ENCODE measurements around the gene MREG.

Gene MREG

GRCh38 chr2:215915441-215915840 is 97.9 kb downstream of the MREG start:
- TF ChIP-seq YY1 (IDR thresholded peaks at IDR 0.05; ENCODE audit: insufficient read depth, insufficient read length) = no peak
- no peak for TF ChIP-seq ZNF274 (IDR thresholded peaks at IDR 0.05; ENCODE audit: low read depth, low read length)

GRCh38 chr2:215914777-215915165 is 98.6 kb downstream of the MREG start:
- Histone ChIP-seq H3K36me3 (ENCODE audit: insufficient read depth, insufficient read length, low read length) (no peaks in the 10 kb centered on the region), H3K9me3 (ENCODE audit: insufficient read depth, low read length) (peaks cover 24% of the 10 kb centered on the region), H3K4me1 (ENCODE audit: insufficient read depth, insufficient read length) (peaks cover 3% of the 10 kb centered on the region), H3K27me3 (ENCODE audit: insufficient read depth, insufficient read length) (no peaks in the 10 kb centered on the region), H3K9ac (ENCODE audit: insufficient read length, low read depth) (no peak overlapping the region), H3K4me3 (ENCODE audit: insufficient read length, low read depth) (no peak overlapping the region)
- no peak for DNase-seq (ENCODE audit: low read depth, low spot score)
- no peak for TF ChIP-seq ZNF274 (IDR thresholded peaks at IDR 0.05; ENCODE audit: low read depth, low read length)
- TF ChIP-seq YY1 (IDR thresholded peaks at IDR 0.05; ENCODE audit: insufficient read depth, insufficient read length) = no peak
- TF ChIP-seq SUZ12 (IDR thresholded peaks at IDR 0.05; ENCODE audit: extremely low read depth, insufficient read depth, insufficient read length) = no peak

More at GRCh38 chr2:215915441-215915840, 97.9 kb downstream of the MREG start:
- Histone ChIP-seq H3K4me3 (ENCODE audit: insufficient read length, low read depth) (no peak overlapping the region), H3K4me1 (ENCODE audit: insufficient read depth, insufficient read length) (peaks cover 3% of the 10 kb centered on the region), H3K9ac (ENCODE audit: insufficient read length, low read depth) (no peak overlapping the region), H3K36me3 (ENCODE audit: insufficient read depth, insufficient read length, low read length) (no peaks in the 10 kb centered on the region), H3K9me3 (ENCODE audit: insufficient read depth, low read length) (peaks cover 24% of the 10 kb centered on the region), H3K27me3 (ENCODE audit: insufficient read depth, insufficient read length) (no peaks in the 10 kb centered on the region)
- no peak for DNase-seq (ENCODE audit: low read depth, low spot score)

- H3K9ac ChIP-seq (ENCODE audit: insufficient read length, low read depth) = no peak overlapping the region
- DNase-seq (ENCODE audit: low read depth, low spot score) = no peak
- H3K4me1 ChIP-seq (ENCODE audit: insufficient read depth, insufficient read length) = peaks cover 3% of the 10 kb centered on the region
- H3K4me3 ChIP-seq (ENCODE audit: insufficient read length, low read depth) = no peak overlapping the region
- H3K9me3 ChIP-seq (ENCODE audit: insufficient read depth, low read length) = peaks cover 24% of the 10 kb centered on the region
- TF ChIP-seq ZNF274 (IDR thresholded peaks at IDR 0.05; ENCODE audit: low read depth, low read length) = no peak
- no peak for TF ChIP-seq YY1 (IDR thresholded peaks at IDR 0.05; ENCODE audit: insufficient read depth, insufficient read length)
- TF ChIP-seq SUZ12 (IDR thresholded peaks at IDR 0.05; ENCODE audit: extremely low read depth, insufficient read depth, insufficient read length) = no peak
- H3K27me3 ChIP-seq (ENCODE audit: insufficient read depth, insufficient read length) = no peaks in the 10 kb centered on the region
- no peaks in the 10 kb centered on the region for H3K36me3 ChIP-seq (ENCODE audit: insufficient read depth, insufficient read length, low read length)
Observed at GRCh38 chr2:215914054-215914776, 99.1 kb downstream of the MREG start.

GRCh38 chr2:215912299-215912842 is 101.0 kb downstream of the MREG start:
- H3K4me3 ChIP-seq (ENCODE audit: insufficient read length, low read depth) = no peak overlapping the region
- H3K9me3 ChIP-seq (ENCODE audit: insufficient read depth, low read length) = peaks cover 22% of the 10 kb centered on the region
- no peaks in the 10 kb centered on the region for H3K36me3 ChIP-seq (ENCODE audit: insufficient read depth, insufficient read length, low read length)
- no peak overlapping the region for H3K9ac ChIP-seq (ENCODE audit: insufficient read length, low read depth)
- no peak for TF ChIP-seq YY1 (IDR thresholded peaks at IDR 0.05; ENCODE audit: insufficient read depth, insufficient read length)
- no peak for TF ChIP-seq SUZ12 (IDR thresholded peaks at IDR 0.05; ENCODE audit: extremely low read depth, insufficient read depth, insufficient read length)
- DNase-seq (ENCODE audit: low read depth, low spot score) = no peak
- no peaks in the 10 kb centered on the region for H3K27me3 ChIP-seq (ENCODE audit: insufficient read depth, insufficient read length)
- no peaks in the 10 kb centered on the region for H3K4me1 ChIP-seq (ENCODE audit: insufficient read depth, insufficient read length)

- no peak overlapping the region for H3K4me3 ChIP-seq (ENCODE audit: insufficient read length, low read depth)
- H3K9ac ChIP-seq (ENCODE audit: insufficient read length, low read depth) = no peak overlapping the region
- TF ChIP-seq SUZ12 (IDR thresholded peaks at IDR 0.05; ENCODE audit: extremely low read depth, insufficient read depth, insufficient read length) = no peak
- TF ChIP-seq ZNF274 (IDR thresholded peaks at IDR 0.05; ENCODE audit: low read depth, low read length) = no peak
- no peak for TF ChIP-seq YY1 (IDR thresholded peaks at IDR 0.05; ENCODE audit: insufficient read depth, insufficient read length)
- H3K36me3 ChIP-seq (ENCODE audit: insufficient read depth, insufficient read length, low read length) = no peaks in the 10 kb centered on the region
- H3K4me1 ChIP-seq (ENCODE audit: insufficient read depth, insufficient read length) = no peaks in the 10 kb centered on the region
- H3K9me3 ChIP-seq (ENCODE audit: insufficient read depth, low read length) = peaks cover 14% of the 10 kb centered on the region; the same call in 1 of the 2 replicates
- no peaks in the 10 kb centered on the region for H3K27me3 ChIP-seq (ENCODE audit: insufficient read depth, insufficient read length)
- DNase-seq (ENCODE audit: low read depth, low spot score) = no peak
Observed at GRCh38 chr2:215911301-215912085, 101.9 kb downstream of the MREG start.

- TF ChIP-seq ZNF274 (IDR thresholded peaks at IDR 0.05; ENCODE audit: low read depth, low read length) = no peak
- TF ChIP-seq SUZ12 (IDR thresholded peaks at IDR 0.05; ENCODE audit: extremely low read depth, insufficient read depth, insufficient read length) = no peak
- TF ChIP-seq YY1 (IDR thresholded peaks at IDR 0.05; ENCODE audit: insufficient read depth, insufficient read length) = no peak
- H3K9ac ChIP-seq (ENCODE audit: insufficient read length, low read depth) = no peak overlapping the region
- H3K27me3 ChIP-seq (ENCODE audit: insufficient read depth, insufficient read length) = no peaks in the 10 kb centered on the region
- no peak overlapping the region for H3K4me3 ChIP-seq (ENCODE audit: insufficient read length, low read depth)
- H3K36me3 ChIP-seq (ENCODE audit: insufficient read depth, insufficient read length, low read length) = no peaks in the 10 kb centered on the region
- no peaks in the 10 kb centered on the region for H3K4me1 ChIP-seq (ENCODE audit: insufficient read depth, insufficient read length)
- peaks cover 5% of the 10 kb centered on the region; the same call in 1 of the 2 replicates for H3K9me3 ChIP-seq (ENCODE audit: insufficient read depth, low read length)
- no peak for DNase-seq (ENCODE audit: low read depth, low spot score)
Observed at GRCh38 chr2:215910180-215910579, 103.2 kb downstream of the MREG start.

GRCh38 chr2:215907147-215907546 is 106.2 kb downstream of the MREG start:
- no peaks in the 10 kb centered on the region for H3K36me3 ChIP-seq (ENCODE audit: insufficient read depth, insufficient read length, low read length)
- H3K9me3 ChIP-seq (ENCODE audit: insufficient read depth, low read length) = peaks cover 5% of the 10 kb centered on the region; the same call in 1 of the 2 replicates
- no peaks in the 10 kb centered on the region for H3K27me3 ChIP-seq (ENCODE audit: insufficient read depth, insufficient read length)
- TF ChIP-seq SUZ12 (IDR thresholded peaks at IDR 0.05; ENCODE audit: extremely low read depth, insufficient read depth, insufficient read length) (no peak), ZNF274 (IDR thresholded peaks at IDR 0.05; ENCODE audit: low read depth, low read length) (no peak), YY1 (IDR thresholded peaks at IDR 0.05; ENCODE audit: insufficient read depth, insufficient read length) (no peak)
- no peak overlapping the region for H3K4me3 ChIP-seq (ENCODE audit: insufficient read length, low read depth)
- H3K4me1 ChIP-seq (ENCODE audit: insufficient read depth, insufficient read length) = no peaks in the 10 kb centered on the region
- H3K9ac ChIP-seq (ENCODE audit: insufficient read length, low read depth) = no peak overlapping the region
- no peak for DNase-seq (ENCODE audit: low read depth, low spot score)

Measured in NT2/D1 (cell line).